Astrocyte (in vitro differentiated cells and primary cell): ENCODE measurements around the gene XRCC6.

Source experiments
- EZH2 ChIP-seq: IDR thresholded peaks from 2 replicates; pipeline ENCODE4 v1.6.1; 2012; ENCODE audit warnings: mild to moderate bottlenecking, low read length, inconsistent platforms; ENCODE audit not compliant: insufficient read depth
- TF ChIP-seq, protein P1 (sequence below): IDR thresholded peaks from 2 replicates; pipeline ENCODE4 v1.5.1; 2011; ENCODE audit warnings: low read depth, mild to moderate bottlenecking, inconsistent platforms, low read length, moderate library complexity; ENCODE audit not compliant: insufficient read depth

DNA sequence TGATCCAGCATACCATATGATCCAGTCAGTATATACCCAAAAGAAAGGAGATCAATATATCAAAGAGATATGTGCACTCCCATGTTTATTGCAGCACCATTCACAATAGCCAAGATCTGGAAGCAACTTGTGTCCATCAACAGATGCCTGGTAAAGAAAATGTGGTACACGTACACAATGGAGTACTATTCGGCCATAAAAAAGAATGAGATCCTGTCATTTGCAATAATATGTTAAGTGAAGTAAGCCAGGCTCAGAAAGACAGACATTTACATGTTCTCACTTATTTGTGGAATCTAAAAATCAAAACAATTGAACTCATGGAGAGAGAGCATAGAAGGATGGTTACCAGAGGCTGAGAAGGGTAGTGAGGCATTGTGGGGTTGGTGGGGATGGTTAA, 40.6 kb downstream of the XRCC6 start:
- TF ChIP-seq, protein P1, sequence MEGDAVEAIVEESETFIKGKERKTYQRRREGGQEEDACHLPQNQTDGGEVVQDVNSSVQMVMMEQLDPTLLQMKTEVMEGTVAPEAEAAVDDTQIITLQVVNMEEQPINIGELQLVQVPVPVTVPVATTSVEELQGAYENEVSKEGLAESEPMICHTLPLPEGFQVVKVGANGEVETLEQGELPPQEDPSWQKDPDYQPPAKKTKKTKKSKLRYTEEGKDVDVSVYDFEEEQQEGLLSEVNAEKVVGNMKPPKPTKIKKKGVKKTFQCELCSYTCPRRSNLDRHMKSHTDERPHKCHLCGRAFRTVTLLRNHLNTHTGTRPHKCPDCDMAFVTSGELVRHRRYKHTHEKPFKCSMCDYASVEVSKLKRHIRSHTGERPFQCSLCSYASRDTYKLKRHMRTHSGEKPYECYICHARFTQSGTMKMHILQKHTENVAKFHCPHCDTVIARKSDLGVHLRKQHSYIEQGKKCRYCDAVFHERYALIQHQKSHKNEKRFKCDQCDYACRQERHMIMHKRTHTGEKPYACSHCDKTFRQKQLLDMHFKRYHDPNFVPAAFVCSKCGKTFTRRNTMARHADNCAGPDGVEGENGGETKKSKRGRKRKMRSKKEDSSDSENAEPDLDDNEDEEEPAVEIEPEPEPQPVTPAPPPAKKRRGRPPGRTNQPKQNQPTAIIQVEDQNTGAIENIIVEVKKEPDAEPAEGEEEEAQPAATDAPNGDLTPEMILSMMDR: no peak
- TF ChIP-seq EZH2: no peak
